IMR-90 (cell line): ENCODE measurements around the gene FAM174B. TPM values are rescaled to one million over a fixed set of nuclear protein-coding genes. Genes with fewer than 3 reads are reported as not detected.

Source experiments
- ATAC-seq: fragments of 200-7000 bp; cut with Tn5 transposase; 2 replicates; pipeline ENCODE4 v1.9.1; 2020; ENCODE audit warnings: low read depth, mild to moderate bottlenecking, moderate library complexity
- BruUV-seq: library from RNA; stranded (reverse); fragments of 400-500 nt; replicated peaks from 2 replicates; lab custom pipeline; 2021; lab: Mats Ljungman, UMichigan
- CTCF ChIA-PET: fragments of 300-600 bp; formaldehyde crosslinking; extraction: SDS; loops from one replicate; lab custom pipeline; 2021; ENCODE audit warnings: antibody characterized with exemption; lab: Yijun Ruan, JAX
- POLR2A ChIA-PET: fragments of 300-600 bp; sonication (Branson Sonifier 250); formaldehyde crosslinking; loops from one replicate; lab custom pipeline; 2022; ENCODE audit warnings: antibody characterized with exemption; ENCODE audit not compliant: unreplicated experiment; lab: Charles Lee
- DNase-seq: peaks from one replicate; pipeline ENCODE4 v3.0.0; 2013
- H2AFZ ChIP-seq: replicated peaks from 2 replicates; pipeline ENCODE3; 2013; ENCODE audit warnings: low read length, mild to moderate bottlenecking; ENCODE audit not compliant: poor library complexity
- H2AK5ac ChIP-seq: 2 replicates; pipeline ENCODE4 v1.6.1; 2013; ENCODE audit warnings: low read depth, low read length, inconsistent platforms
- H2AK9ac ChIP-seq: replicated peaks from 2 replicates; pipeline ENCODE3; 2013; ENCODE audit warnings: mild to moderate bottlenecking, low read depth, low read length, moderate library complexity; ENCODE audit not compliant: poor library complexity
- H2BK120ac ChIP-seq: 2 replicates; pipeline ENCODE4 v1.6.1; 2013; ENCODE audit warnings: low read depth, low read length, inconsistent platforms
- H2BK15ac ChIP-seq: 3 replicates; pipeline ENCODE4 v1.6.1; 2013; ENCODE audit warnings: low read depth, low read length, inconsistent platforms
- H2BK20ac ChIP-seq: 2 replicates; pipeline ENCODE4 v1.6.1; 2013; ENCODE audit warnings: low read depth, mild to moderate bottlenecking, inconsistent platforms, low read length, moderate library complexity
- H2BK5ac ChIP-seq: 2 replicates; pipeline ENCODE4 v1.6.1; 2013; ENCODE audit warnings: mild to moderate bottlenecking, low read depth, low read length, inconsistent platforms; ENCODE audit not compliant: poor library complexity, severe bottlenecking
- H3K14ac ChIP-seq: replicated peaks from 2 replicates; pipeline ENCODE4 v1.6.1; 2013; ENCODE audit warnings: low read depth, low read length, inconsistent platforms
- H3K18ac ChIP-seq: 2 replicates; pipeline ENCODE4 v1.6.1; 2013; ENCODE audit warnings: low read depth, low read length, control low read depth
- H3K23ac ChIP-seq: 2 replicates; pipeline ENCODE4 v1.6.1; 2013; ENCODE audit warnings: low read depth, low read length, inconsistent platforms
- H3K27ac ChIP-seq: 2 replicates; pipeline ENCODE4 v1.5.1; 2013; ENCODE audit warnings: mild to moderate bottlenecking, control low read depth, low read length; ENCODE audit not compliant: insufficient read depth
- H3K27me3 ChIP-seq: 2 replicates; pipeline ENCODE4 v1.6.1; 2013; ENCODE audit warnings: low read length; ENCODE audit not compliant: control insufficient read depth, insufficient read depth
- H3K36me3 ChIP-seq: 2 replicates; pipeline ENCODE4 v1.6.1; 2013; ENCODE audit warnings: low read length, mixed read lengths; ENCODE audit not compliant: control insufficient read depth, insufficient read depth
- H3K4ac ChIP-seq: 2 replicates; pipeline ENCODE4 v1.6.1; 2013; ENCODE audit warnings: low read depth, low read length, inconsistent platforms
- H3K4me1 ChIP-seq: 2 replicates; pipeline ENCODE4 v1.6.1; 2013; ENCODE audit warnings: low read length, mixed read lengths; ENCODE audit not compliant: control insufficient read depth, insufficient read depth
- H3K4me2 ChIP-seq: 2 replicates; pipeline ENCODE4 v1.6.1; 2013; ENCODE audit warnings: low read depth, mild to moderate bottlenecking, control low read depth, low read length, moderate library complexity
- H3K4me3 ChIP-seq: 2 replicates; pipeline ENCODE4 v1.5.1; 2013; ENCODE audit warnings: low read depth, mild to moderate bottlenecking, control low read depth, low read length, moderate library complexity; ENCODE audit not compliant: insufficient read depth
- H3K56ac ChIP-seq: 2 replicates; pipeline ENCODE4 v1.6.1; 2013; ENCODE audit warnings: low read length, inconsistent platforms; ENCODE audit not compliant: insufficient read depth; ENCODE audit errors: extremely low read depth
- H3K79me1 ChIP-seq, 2 experiments: 2 replicates each; pipeline ENCODE4 v1.6.1; 2013; ENCODE audit warnings: low read length in 2 of 2, inconsistent platforms in 1 of 2, low read depth in 1 of 2
- H3K9ac ChIP-seq: 2 replicates; pipeline ENCODE4 v1.6.1; 2013; ENCODE audit warnings: low read depth, low read length, control low read depth
- H3K9me1 ChIP-seq: 2 replicates; pipeline ENCODE4 v1.6.1; 2013; ENCODE audit warnings: low read length, inconsistent platforms; ENCODE audit not compliant: insufficient read depth
- H3K9me3 ChIP-seq: 2 replicates; pipeline ENCODE4 v1.6.1; 2013; ENCODE audit warnings: low read length; ENCODE audit not compliant: control insufficient read depth, insufficient read depth
- H4K20me1 ChIP-seq: 2 replicates; pipeline ENCODE4 v1.6.1; 2013; ENCODE audit warnings: low read length, inconsistent platforms; ENCODE audit not compliant: insufficient read depth
- H4K5ac ChIP-seq: 2 replicates; pipeline ENCODE4 v1.6.1; 2013; ENCODE audit warnings: mild to moderate bottlenecking, low read depth, low read length, control low read depth
- H4K8ac ChIP-seq, 2 experiments: 2 replicates each; pipeline ENCODE4 v1.6.1; 2013; ENCODE audit warnings: low read depth in 2 of 2, low read length in 2 of 2, control low read depth in 1 of 2, inconsistent platforms in 1 of 2
- H4K91ac ChIP-seq: 2 replicates; pipeline ENCODE4 v1.6.1; 2013; ENCODE audit warnings: low read depth, low read length, inconsistent platforms; ENCODE audit not compliant: insufficient read depth
- BHLHE40 ChIP-seq: fragments of 150-350 bp; IDR thresholded peaks from 2 replicates; pipeline ENCODE4 v1.6.1; 2016; ENCODE audit warnings: mild to moderate bottlenecking, low read depth, low read length
- CHD1 ChIP-seq: IDR thresholded peaks from 2 replicates; pipeline ENCODE4 v1.6.1; 2012; ENCODE audit warnings: low read depth, low read length, improper control_type of control experiment
- CTCF ChIP-seq: conservative IDR thresholded peaks from 2 replicates; pipeline ENCODE4 v1.5.1; 2012; ENCODE audit warnings: mild to moderate bottlenecking, low read depth, low read length, improper control_type of control experiment
- ELK1 ChIP-seq: fragments of 150-350 bp; IDR thresholded peaks from 2 replicates; pipeline ENCODE4 v1.6.1; 2016; ENCODE audit warnings: low read depth, mild to moderate bottlenecking, low read length, moderate library complexity, borderline replicate concordance
- FOS ChIP-seq: fragments of 150-350 bp; IDR thresholded peaks from 2 replicates; pipeline ENCODE4 v1.6.1; 2016; ENCODE audit warnings: low read depth, low read length
- MAFK ChIP-seq: IDR thresholded peaks from 2 replicates; pipeline ENCODE4 v1.6.1; 2012; ENCODE audit warnings: low read depth, low read length, improper control_type of control experiment
- MAZ ChIP-seq: IDR thresholded peaks from 2 replicates; pipeline ENCODE4 v1.6.1; 2012; ENCODE audit warnings: low read depth, mild to moderate bottlenecking, low read length, improper control_type of control experiment, moderate library complexity, borderline replicate concordance
- MXI1 ChIP-seq: IDR thresholded peaks from 2 replicates; pipeline ENCODE4 v1.6.1; 2012; ENCODE audit warnings: low read depth, mild to moderate bottlenecking, low read length, moderate library complexity, borderline replicate concordance
- NFE2L2 ChIP-seq: fragments of 150-350 bp; IDR thresholded peaks from 2 replicates; pipeline ENCODE4 v1.6.1; 2016; ENCODE audit warnings: low read depth, mild to moderate bottlenecking, low read length
- POLR2A ChIP-seq: IDR thresholded peaks from 2 replicates; pipeline ENCODE4 v1.6.1; 2012; ENCODE audit warnings: mild to moderate bottlenecking, low read depth, low read length
- RAD21 ChIP-seq: IDR thresholded peaks from 2 replicates; pipeline ENCODE4 v1.6.1; 2012; ENCODE audit warnings: low read length, improper control_type of control experiment
- RCOR1 ChIP-seq: IDR thresholded peaks from 2 replicates; pipeline ENCODE4 v1.6.1; 2012; ENCODE audit warnings: mild to moderate bottlenecking, low read length, improper control_type of control experiment; ENCODE audit not compliant: insufficient replicate concordance
- SMC3 ChIP-seq: fragments of 150-350 bp; IDR thresholded peaks from 2 replicates; pipeline ENCODE4 v1.6.1; 2016; ENCODE audit warnings: low read depth, mild to moderate bottlenecking, antibody characterized with exemption, low read length, moderate library complexity
- USF2 ChIP-seq: fragments of 150-350 bp; IDR thresholded peaks from 2 replicates; pipeline ENCODE4 v1.6.1; 2017; ENCODE audit warnings: mild to moderate bottlenecking, antibody characterized with exemption, low read length, low read depth
- WGBS, 2 experiments: methylation state at CpG; one replicate each; pipeline versions ENCODE4 v1.1.5 to v1.1.7; 2013; ENCODE audit warnings: missing lambda C conversion rate in 2 of 2; ENCODE audit not compliant: insufficient read length in 1 of 2; ENCODE audit errors: extremely low coverage in 2 of 2; 5-methylcytosine and 5-hydroxymethylcytosine counted together
- dilution Hi-C: fragments of 300-500 bp; cut with HindIII; formaldehyde crosslinking; loops from one replicate; pipeline ENCODE4 v1.14.3; 2018; ENCODE audit warnings: low sequenced_read_pairs; ENCODE audit not compliant: unreplicated experiment
- in situ Hi-C: fragments of 300-500 bp; cut with MboI; formaldehyde crosslinking; loops from 3 replicates; pipeline ENCODE4 v1.14.3; 2019; ENCODE audit warnings: low sequenced_read_pairs, inconsistent platforms, mixed read lengths
- intact Hi-C: fragments of 100-400 bp; cut with micrococcal nuclease; formaldehyde crosslinking; loops from 2 replicates; pipeline ENCODE4 v1.10.0; 2022
- polyA plus RNA-seq, 3 experiments: library from polyadenylated mRNA; depleted of rRNA; stranded (reverse); fragments of >200 nt; gene quantifications; 2 replicates each; pipeline ENCODE4 v1.2.3, GENCODE V29; 2012; ENCODE audit warnings: low replicate concordance in 1 of 3
- total RNA-seq: library from RNA; depleted of rRNA; stranded (reverse); fragments of >200 nt; gene quantifications from 2 replicates; pipeline ENCODE4 v1.2.3, GENCODE V29; 2012

The FAM174B gene
- total and polyA plus RNA-seq, 2 of the 4 experiments (the other 2 are of a cell fraction): 0.18 to 0.56 TPM

- ChIA-PET CTCF (no interaction called here), POLR2A (no interaction called here)
- no peak overlapping the region for H2AFZ ChIP-seq
- no peak overlapping the region for H3K4ac ChIP-seq
- H4K5ac ChIP-seq: no peak overlapping the region
- DNase-seq (no peak), ATAC-seq (no peak)
- no peak overlapping the region for H3K4me2 ChIP-seq
- H3K9me3 ChIP-seq: no peaks in the 10 kb centered on the region
- no peak overlapping the region for H4K91ac ChIP-seq
- no peak overlapping the region for H3K56ac ChIP-seq
- dilution Hi-C loops: no loop called here
- H4K20me1 ChIP-seq: no peaks in the 10 kb centered on the region
- H3K9ac ChIP-seq: no peak overlapping the region
- H3K27ac ChIP-seq: no peak overlapping the region
- no peak overlapping the region for H2AK9ac ChIP-seq
- no peaks in the 10 kb centered on the region for H3K4me1 ChIP-seq
- H3K9me1 ChIP-seq: no peaks in the 10 kb centered on the region
- intact Hi-C loops: no loop called here
- H2BK15ac ChIP-seq: no peak overlapping the region
- H4K8ac ChIP-seq: no peak overlapping the region
- no TSS peak for BruUV-seq
- in situ Hi-C loops: no loop called here
- no CpG with 5 or more reads among the region's 7 CpGs for WGBS, 2 experiments
- no peak overlapping the region for H2AK5ac ChIP-seq
- no peaks in the 10 kb centered on the region for H3K79me1 ChIP-seq
- no peaks in the 10 kb centered on the region for H3K36me3 ChIP-seq
- TF ChIP-seq ELK1: no peak
- TF ChIP-seq RCOR1: no peak
- TF ChIP-seq CHD1: no peak
- no peak for TF ChIP-seq RAD21
- TF ChIP-seq POLR2A: no peak
- TF ChIP-seq NFE2L2: no peak
- no peak for TF ChIP-seq BHLHE40
- TF ChIP-seq MAFK: no peak
- TF ChIP-seq MAZ: no peak
- TF ChIP-seq USF2: no peak
- no peak for TF ChIP-seq MXI1
- TF ChIP-seq SMC3: no peak
- no peak for TF ChIP-seq FOS
- no peak for TF ChIP-seq CTCF
- H2BK20ac ChIP-seq: no peak overlapping the region
- H3K4me3 ChIP-seq: no peak overlapping the region
- no peak overlapping the region for H3K18ac ChIP-seq
- no peak overlapping the region for H2BK120ac ChIP-seq
- peaks cover 26% of the 10 kb centered on the region for H3K27me3 ChIP-seq
- H2BK5ac ChIP-seq: no peak overlapping the region
- H3K14ac ChIP-seq: no peak overlapping the region
- no peak overlapping the region for H3K23ac ChIP-seq
These were observed 913 bp downstream of the FAM174B start for GRCh38 chr15:92654662-92655061.
